NCI-H2171 (cell line): ENCODE results near the gene ADCK1.
"Not testable (repeated sequence)": the region's sequence is repeated elsewhere in the genome, so short reads cannot be mapped to it uniquely, and the experiment has no call there.

ENCODE experiments used
- DNase-seq: peaks from one replicate; lab custom pipeline; 2025; lab: John Stamatoyannopoulos, UW

The ADCK1 gene

DNA sequence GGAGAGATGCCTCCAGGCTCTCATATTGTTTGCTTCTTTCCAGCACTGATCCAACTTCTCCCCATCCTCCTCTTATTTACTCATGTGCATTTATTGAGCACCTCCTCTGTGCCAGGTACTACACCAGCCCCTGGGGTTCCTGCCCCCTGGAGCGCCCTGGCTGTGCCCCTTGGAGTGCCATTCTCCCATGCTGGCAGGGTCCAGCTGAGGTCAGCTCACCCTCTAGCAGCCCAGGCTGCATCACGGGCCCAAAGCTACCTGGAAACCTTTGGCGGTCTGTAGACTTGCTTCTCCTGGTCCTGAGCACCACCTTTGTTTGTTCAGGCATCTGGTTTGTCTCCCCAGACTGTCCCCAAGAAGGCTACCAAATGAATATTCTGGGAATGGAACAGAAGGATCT is 67.0 kb downstream of the ADCK1 start:
- no peak for DNase-seq

- DNase-seq: no peak
Observed at GRCh38 chr14:77867476-77867875, 67.6 kb downstream of the ADCK1 start.

DNA sequence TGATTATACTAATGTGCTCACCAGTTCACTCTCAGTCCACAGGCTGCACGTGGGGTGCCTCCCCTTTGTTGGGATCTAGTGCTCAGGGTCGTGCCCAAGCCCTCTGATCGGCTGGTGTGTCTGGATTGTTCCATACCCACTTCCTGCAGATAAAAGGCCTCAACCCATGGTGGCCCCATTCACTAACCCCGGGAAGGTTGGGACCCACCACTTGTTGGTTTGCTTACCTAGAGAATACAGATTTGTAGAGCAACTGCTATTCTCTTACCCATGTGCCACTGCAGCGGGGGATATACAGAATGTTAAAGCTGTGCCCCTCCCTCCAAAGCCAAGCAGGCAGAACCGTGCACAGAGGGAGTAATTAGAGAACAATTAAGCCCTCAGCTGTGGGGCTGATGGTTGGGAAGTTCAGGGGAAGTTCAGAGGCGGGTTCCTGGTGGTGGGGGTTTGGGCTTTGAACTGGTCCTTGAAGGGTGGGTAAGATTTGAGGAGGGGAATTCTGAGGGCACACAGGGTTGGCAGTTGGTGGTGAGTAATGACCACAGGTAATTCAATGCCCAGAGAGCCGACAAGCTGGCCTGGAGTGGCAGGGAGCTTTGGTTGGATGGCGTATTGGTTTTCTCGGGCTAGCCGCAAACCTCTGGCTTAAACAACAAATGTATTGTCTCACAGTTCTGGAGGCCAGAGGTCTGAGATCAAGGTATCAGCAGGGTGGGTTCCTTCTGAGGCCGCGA is 68.8 kb downstream of the ADCK1 start:
- DNase-seq: no peak

DNA sequence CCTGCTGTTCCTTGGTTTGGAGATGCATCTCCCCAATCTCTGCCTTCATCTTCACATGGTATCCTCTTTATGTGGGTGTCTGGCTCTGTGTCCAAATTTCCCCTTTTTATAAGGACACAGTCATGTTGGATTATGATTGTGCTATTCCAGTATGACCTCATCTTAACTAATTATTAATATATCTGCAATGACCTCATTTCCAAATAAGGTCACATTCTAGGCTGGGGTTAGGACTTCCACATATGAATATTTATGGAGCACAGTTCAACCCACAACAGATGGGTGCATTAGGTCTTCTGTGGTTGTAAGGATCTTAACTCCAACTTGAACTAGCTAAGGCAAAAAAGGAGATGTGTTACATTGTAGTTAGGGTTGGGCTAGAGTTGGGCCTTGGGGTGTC is 69.4 kb downstream of the ADCK1 start:
- DNase-seq: no peak

- no peak for DNase-seq
Observed at GRCh38 chr14:77870646-77871045, 70.7 kb downstream of the ADCK1 start.

GRCh38 chr14:77872152-77872551 is 72.2 kb downstream of the ADCK1 start:
- DNase-seq: no peak

DNA sequence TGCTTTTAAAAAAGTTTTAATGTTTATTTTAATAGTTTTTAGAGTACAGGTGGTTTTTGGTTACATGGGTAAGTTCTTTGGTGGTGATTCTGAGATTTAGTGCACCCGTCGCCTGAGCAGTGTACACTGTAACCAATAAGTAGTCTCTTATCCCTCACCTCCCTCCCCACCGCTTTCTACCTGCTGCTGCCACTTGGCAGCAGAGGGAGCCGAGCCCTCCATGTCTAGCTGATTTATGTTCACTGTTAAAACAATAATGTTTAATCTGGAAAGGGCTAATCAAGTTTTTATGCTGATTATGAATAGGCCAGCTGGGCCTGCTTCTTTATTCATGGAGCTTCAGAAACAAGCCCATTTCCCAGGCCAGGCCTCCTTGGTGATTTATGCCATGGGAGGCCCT is 73.1 kb downstream of the ADCK1 start:
- no peak for DNase-seq

GRCh38 chr14:77878783-77879182 is 78.9 kb downstream of the ADCK1 start:
- DNase-seq: no peak

DNA sequence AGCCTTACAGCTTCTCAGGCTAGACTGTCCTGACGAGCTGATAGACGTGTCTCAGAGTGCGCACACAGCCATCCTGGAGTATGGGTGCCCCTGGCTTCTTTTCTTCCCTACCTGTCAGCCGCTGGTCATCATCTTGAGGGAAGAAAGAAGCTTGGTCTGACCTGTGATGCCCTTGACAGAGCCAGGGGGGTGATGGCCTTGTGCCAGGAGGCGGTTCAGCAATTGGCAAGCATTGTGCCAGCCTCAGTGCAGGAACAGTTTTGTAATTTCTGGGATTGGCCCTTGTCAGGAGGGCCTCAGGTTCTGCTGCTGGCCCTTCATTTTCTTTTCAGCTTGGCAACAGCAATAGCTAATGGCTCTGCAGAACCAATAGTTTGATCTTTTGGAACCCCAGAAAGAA is 80.1 kb downstream of the ADCK1 start:
- no peak for DNase-seq

GRCh38 chr14:77882098-77882497 is 82.2 kb downstream of the ADCK1 start:
- DNase-seq: peak; percentile 96

DNA sequence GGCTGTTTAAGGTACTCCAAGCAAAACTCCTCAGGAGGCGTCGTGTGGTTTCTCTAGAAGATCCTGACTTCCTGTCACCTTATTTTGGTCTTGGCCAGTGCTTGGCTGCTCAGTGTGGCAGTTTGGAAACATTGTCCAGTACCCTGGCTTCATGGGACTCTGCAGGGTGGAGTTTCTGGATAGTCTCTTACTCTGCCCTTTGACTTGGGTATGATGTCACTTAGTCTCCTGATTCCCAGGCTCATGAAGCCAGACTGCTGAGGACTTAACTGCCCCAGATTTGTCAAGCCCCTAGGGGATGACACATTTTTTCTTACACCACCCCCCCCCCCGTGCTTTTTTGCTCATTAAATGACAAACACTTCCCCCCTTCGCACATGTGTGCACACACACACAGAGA is 82.7 kb downstream of the ADCK1 start:
- peak; percentile 54 for DNase-seq

DNA sequence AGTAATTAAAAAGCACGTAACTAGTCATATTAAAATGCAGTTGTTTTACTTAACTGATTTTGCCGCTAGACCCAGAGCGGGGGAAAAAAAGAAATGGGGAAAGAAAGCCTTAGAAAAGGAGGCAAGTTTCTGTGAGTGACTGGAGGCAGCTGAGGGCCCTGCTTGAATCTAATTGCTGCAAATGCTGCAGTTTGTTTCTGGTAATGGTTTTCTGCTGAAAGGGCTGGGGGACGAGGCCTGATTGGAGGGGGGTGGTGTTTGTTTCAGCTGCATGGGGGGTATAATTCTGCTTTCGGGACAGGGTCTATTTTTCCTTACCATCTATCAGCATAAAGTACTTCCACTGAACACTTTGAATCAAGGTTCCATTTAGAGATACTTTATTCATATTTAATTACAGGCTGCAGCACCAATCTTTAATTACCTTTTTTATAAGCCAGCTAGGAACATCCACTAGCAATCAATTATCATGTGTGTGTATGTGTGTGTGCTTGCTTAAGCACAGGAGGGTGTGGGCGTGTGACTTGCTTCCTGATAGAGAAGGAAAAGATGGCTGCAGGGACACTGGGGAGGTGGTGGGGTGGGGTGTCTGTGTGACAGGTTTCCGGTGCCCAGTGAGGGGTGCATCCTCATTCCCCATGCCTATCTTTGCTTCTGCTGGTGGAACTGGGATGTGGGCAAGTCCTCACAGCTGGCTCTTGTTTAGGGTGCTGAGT is 83.4 kb downstream of the ADCK1 start:
- no peak for DNase-seq

DNA sequence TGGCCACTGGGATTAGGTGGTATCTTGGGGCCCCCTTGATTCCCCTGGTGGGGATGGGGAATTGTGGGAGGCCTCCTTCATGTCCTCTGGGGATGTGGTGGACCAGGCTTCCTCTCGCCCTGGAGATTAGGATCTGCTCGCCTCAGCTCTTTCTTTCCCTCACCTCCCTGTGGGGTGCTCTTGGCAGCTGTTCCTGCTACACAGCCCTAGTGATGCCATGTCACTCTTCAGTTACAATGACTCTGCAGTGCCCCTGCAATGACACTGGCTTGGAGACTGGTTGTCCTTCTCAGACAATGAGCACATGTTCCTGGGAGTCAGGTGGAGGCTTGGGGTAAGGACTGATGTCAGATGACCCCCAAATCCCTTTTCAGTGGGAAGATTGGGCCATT is 83.9 kb downstream of the ADCK1 start:
- peak; percentile 39 for DNase-seq

GRCh38 chr14:77885367-77885766 is 85.5 kb downstream of the ADCK1 start:
- no peak for DNase-seq

GRCh38 chr14:77886010-77886409 is 86.1 kb downstream of the ADCK1 start:
- no peak for DNase-seq

- DNase-seq: not testable (repeated sequence)
Observed at GRCh38 chr14:77888903-77889302, 89.0 kb downstream of the ADCK1 start.

DNA sequence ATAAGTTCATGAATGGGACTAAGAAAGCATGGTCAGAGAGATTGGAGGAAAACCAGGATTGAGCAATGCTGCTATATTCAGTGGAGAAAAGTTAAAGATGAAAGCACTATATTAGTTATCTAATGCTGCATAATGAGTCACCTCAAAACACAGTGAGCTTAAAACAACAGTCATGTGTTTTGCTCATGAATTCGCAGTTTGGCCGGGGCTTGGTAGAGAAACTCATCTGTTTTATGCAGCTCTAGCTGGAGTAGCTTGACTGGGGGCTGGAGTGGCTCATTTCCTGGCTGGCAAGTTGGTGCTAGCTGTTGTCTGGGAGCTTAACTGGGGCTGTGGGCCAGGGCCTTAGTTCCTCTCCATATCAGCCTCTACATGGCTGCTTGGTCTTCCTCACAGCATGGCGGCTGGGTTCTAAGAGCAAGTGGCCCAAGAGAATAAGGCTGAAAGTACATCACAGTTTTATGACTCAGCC is 90.1 kb downstream of the ADCK1 start:
- no peak for DNase-seq

GRCh38 chr14:77890873-77891272 is 91.0 kb downstream of the ADCK1 start:
- DNase-seq: no peak

DNA sequence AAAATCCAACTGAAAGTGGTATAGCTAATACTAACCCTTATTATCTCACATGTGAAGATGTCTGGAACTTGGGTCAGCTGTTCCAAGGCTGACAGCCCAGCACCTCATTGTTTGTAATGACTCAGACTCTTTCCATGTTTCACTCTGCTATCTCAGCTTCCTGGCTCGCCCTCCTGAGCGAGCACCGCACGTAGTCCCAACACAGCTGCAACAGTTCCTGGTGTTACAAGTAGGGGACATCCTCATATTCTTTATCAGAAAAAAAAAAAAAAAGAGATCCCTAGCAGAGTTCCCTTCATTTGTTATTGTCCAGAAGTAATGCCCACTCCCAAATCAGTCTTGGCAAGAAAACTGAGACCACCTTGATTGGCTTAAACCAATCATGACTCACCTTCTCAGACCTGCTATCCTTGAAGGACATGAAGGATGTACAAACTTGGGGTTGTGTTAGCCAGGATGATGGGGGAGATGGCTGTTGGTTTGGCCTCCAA is 92.5 kb downstream of the ADCK1 start:
- no peak for DNase-seq

GRCh38 chr14:77892890-77893484 is 93.1 kb downstream of the ADCK1 start:
- DNase-seq: no peak

DNA sequence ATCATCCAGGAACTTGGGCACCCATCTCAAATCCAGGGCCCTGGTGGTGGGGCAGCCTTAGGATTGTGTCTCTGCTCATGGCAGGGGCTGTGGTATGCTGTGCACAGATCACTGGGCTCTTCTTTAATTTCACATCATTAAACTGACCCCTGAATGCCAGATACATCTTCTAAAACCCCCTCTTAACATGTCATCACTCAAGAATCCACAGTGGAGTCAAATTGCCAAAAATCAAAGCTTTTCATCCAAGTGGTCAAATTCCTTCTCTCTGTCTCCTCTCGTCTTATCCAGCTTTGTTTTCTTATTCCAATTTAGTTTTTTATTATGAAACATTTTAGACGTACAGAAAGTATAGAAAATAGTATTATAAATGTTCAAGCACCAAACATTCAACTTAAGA is 97.5 kb downstream of the ADCK1 start:
- DNase-seq: no peak

- DNase-seq: no peak
Observed at GRCh38 chr14:77902811-77903210, 102.9 kb downstream of the ADCK1 start.

DNA sequence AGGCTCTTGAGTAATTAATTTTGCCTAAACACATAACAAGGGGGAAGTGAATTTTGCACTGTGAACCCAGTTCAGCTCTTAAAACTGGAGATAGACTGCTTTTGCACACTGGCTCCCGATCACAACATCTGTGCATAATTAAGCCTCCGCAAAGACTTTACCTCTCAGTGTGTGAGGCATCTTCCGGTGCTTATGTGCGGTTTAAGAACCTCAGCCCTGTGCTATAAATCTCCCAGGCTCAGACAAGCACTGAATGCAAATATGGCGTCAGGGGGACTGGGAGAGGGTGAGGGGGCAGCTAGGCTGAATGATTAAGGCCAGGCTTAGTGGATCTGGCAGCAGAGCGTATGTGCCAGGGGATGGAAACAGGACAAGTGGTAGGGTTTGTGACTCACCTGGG is 103.3 kb downstream of the ADCK1 start:
- DNase-seq: no peak
